Brain microvascular endothelial cell (primary cell): Measurements from ENCODE around the gene TMEM231.

ENCODE experiments used
- DNase-seq: peaks from one replicate; pipeline ENCODE4 v3.0.0-alpha.2; 2020
- H3K27ac ChIP-seq: fragments of 250-450 bp; sonication (Bioruptor Pico); 2 replicates; pipeline ENCODE4 v1.5.1; 2020; ENCODE audit warnings: mild to moderate bottlenecking, moderate library complexity
- H3K27me3 ChIP-seq: fragments of 250-450 bp; sonication (Bioruptor Pico); replicated peaks from 2 replicates; pipeline ENCODE4 v1.5.1; 2020; ENCODE audit warnings: mild to moderate bottlenecking
- H3K36me3 ChIP-seq: fragments of 250-450 bp; sonication (Bioruptor Pico); replicated peaks from 2 replicates; pipeline ENCODE4 v1.5.1; 2020; ENCODE audit warnings: mild to moderate bottlenecking
- H3K4me3 ChIP-seq: 2 replicates; pipeline ENCODE4 v1.5.1; 2011; ENCODE audit warnings: low read depth, mild to moderate bottlenecking, control low read depth, low read length, moderate library complexity
- CTCF ChIP-seq: IDR thresholded peaks from 2 replicates; pipeline ENCODE4 v1.5.1; 2011; ENCODE audit warnings: low read depth, mild to moderate bottlenecking, moderate library complexity, low read length, control low read depth, inconsistent platforms; ENCODE audit errors: missing control alignments
- in situ Hi-C: cut with HindIII; loops from 2 replicates; pipeline ENCODE4 v1.10.0; 2017; ENCODE audit warnings: low sequenced_read_pairs, low pct_ligation_motif_present

The TMEM231 gene

DNA sequence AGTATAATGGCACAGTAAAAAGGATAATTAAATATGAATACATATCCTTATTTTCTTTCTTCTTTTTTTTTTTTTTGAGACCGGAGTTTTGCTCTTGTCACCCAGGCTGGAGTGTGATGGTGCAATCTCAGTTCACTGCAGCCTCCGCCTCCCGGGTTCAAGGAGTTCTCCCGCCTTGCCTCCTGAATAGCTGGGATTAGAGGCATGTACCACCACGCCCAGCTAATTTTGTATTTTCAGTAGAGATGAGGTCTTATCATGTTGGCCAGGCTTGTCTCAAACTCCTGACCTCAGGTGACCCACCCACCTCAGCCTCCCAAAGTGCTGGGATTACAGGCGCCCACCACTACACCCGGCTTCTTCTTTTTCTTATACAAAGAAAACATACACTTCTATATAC is 22.2 kb upstream of the TMEM231 start:
- no peak for DNase-seq
- no peak overlapping the region for H3K27ac ChIP-seq
- no peaks in the 10 kb centered on the region for H3K27me3 ChIP-seq
- in situ Hi-C loops, result no loop called here
- peaks cover 36% of the 10 kb centered on the region for H3K36me3 ChIP-seq
- no peak for TF ChIP-seq CTCF
- no peak overlapping the region for H3K4me3 ChIP-seq

GRCh38 chr16:75576384-75576811 is 20.3 kb upstream of the TMEM231 start:
- Histone ChIP-seq H3K27me3 (no peaks in the 10 kb centered on the region), H3K4me3 (no peak overlapping the region), H3K27ac (no peak overlapping the region), H3K36me3 (peaks cover 45% of the 10 kb centered on the region)
- TF ChIP-seq CTCF, result no peak
- in situ Hi-C loops, result no loop called here
- DNase-seq, result no peak

DNA sequence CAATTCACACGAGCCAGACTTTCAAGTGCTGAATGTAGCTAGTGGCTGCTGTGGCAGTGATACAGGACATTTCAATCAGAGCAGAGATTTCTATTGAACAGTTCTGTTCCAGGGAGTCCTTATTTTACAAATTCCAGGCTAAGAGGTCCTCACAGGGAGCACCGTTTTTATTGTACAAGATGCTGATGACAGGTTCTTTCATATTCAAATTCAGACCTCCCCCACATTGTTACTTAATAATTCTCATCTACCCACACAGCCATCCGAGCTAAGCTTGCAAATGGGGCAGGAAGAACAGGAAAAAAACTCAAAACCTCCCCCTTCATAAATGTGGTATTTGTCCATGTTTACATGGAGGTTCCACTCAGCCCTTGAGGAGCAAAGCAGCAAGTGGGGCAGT is 19.9 kb upstream of the TMEM231 start:
- no peak overlapping the region for H3K27ac ChIP-seq
- in situ Hi-C loops, result no loop called here

DNA sequence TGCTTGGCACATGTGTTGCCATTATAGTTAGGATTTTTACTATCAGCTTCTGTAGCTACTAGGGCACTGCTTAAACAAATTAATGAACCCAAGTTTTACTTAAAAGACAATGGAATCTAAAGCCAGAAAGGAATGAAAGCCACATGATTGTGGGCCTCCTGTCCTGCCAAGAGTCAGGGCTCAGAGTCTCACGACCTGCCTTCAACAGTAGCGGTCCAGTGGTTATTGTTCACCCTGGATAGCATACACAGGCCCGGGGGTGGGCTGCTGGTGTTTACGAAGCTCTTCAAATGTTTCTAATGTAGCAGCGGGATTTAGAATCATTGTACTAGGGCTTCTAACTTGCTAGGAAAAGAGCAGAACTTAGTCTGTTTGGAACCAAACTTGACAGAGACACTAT is 17.9 kb upstream of the TMEM231 start:
- H3K27me3 ChIP-seq, result no peaks in the 10 kb centered on the region
- H3K4me3 ChIP-seq, result no peak overlapping the region
- no peak for DNase-seq
- in situ Hi-C loops, result no loop called here
- H3K36me3 ChIP-seq, result peaks cover 48% of the 10 kb centered on the region
- H3K27ac ChIP-seq, result no peak overlapping the region
- no peak for TF ChIP-seq CTCF

More for the DNA sequence above, 19.9 kb upstream of the TMEM231 start:
- DNase-seq, result no peak
- H3K27me3 ChIP-seq, result no peaks in the 10 kb centered on the region
- peaks cover 49% of the 10 kb centered on the region for H3K36me3 ChIP-seq
- H3K4me3 ChIP-seq, result no peak overlapping the region
- no peak for TF ChIP-seq CTCF

- in situ Hi-C loops, result no loop called here
- Histone ChIP-seq H3K27ac (no peak overlapping the region), H3K36me3 (peaks cover 44% of the 10 kb centered on the region), H3K27me3 (no peaks in the 10 kb centered on the region), H3K4me3 (no peak overlapping the region)
- no peak for DNase-seq
- TF ChIP-seq CTCF, result no peak
Observed at GRCh38 chr16:75572864-75573542, 17.0 kb upstream of the TMEM231 start.

GRCh38 chr16:75570396-75571065 is 14.5 kb upstream of the TMEM231 start:
- Histone ChIP-seq H3K36me3 (peaks cover 29% of the 10 kb centered on the region), H3K27ac (no peak overlapping the region), H3K27me3 (no peaks in the 10 kb centered on the region), H3K4me3 (no peak overlapping the region)
- in situ Hi-C loops, result no loop called here
- TF ChIP-seq CTCF, result no peak
- DNase-seq, result no peak
